ENCODE results near the gene ANKRD28. TPM values are rescaled to one million over a fixed set of nuclear protein-coding genes. Genes with fewer than 3 reads are reported as not detected.

ANKRD28 gene
- total and polyA plus RNA-seq, 2 of the 8 experiments (the other 6 are each of a cell fraction or from before 2014, with no cell fraction given): 39.1 to 61.7 TPM

- no peak overlapping the region for H3K4me3 ChIP-seq (ENCODE audit: extremely low read depth in 1 of 4, insufficient read depth in 2 of 4, low read depth in 3 of 4, low read length in 4 of 4)
- H2BK20ac ChIP-seq (ENCODE audit: low read length): no peak overlapping the region
- no peak overlapping the region for H3K9ac ChIP-seq (replicated peaks in 1 of 4; ENCODE audit: extremely low read depth in 1 of 4, low read depth in 3 of 4, low read length in 3 of 4)
- H3K9me3 ChIP-seq (ENCODE audit: insufficient read depth in 2 of 2, low read depth in 1 of 2, low read length in 1 of 2): no peaks in the 10 kb centered on the region
- H4K5ac ChIP-seq (ENCODE audit: insufficient read length, low read depth, low read length): no peak overlapping the region
- H3K4me2 ChIP-seq (ENCODE audit: insufficient read depth in 1 of 2, low read depth in 2 of 2, low read length in 2 of 2): no peak overlapping the region
- H3K23me2 ChIP-seq (ENCODE audit: low read depth, low read length): no peaks in the 10 kb centered on the region
- no peak overlapping the region for H3K18ac ChIP-seq (ENCODE audit: extremely low read depth, low read length)
- ChIA-PET CTCF (ENCODE audit: partially characterized antibody) (no interaction called here), POLR2A (ENCODE audit: partially characterized antibody) (interaction anchor here (1.4 kb wide), 1 partner anchor 9 kb away, joined by 5 read pairs; no protein-coding TSS in a partner anchor)
- H3K79me2 ChIP-seq (ENCODE audit: control insufficient read depth in 1 of 2, insufficient read depth in 2 of 2, low read length in 2 of 2): no peaks in the 10 kb centered on the region
- FAIRE-seq (no peak), DNase-seq (ENCODE audit: low read depth in 1 of 2, low spot score in 2 of 2) (no peak)
- H2BK120ac ChIP-seq (replicated peaks; ENCODE audit: low read depth, low read length): no peak overlapping the region
- no peak overlapping the region for H3K23ac ChIP-seq (ENCODE audit: insufficient read length)
- H2BK5ac ChIP-seq (ENCODE audit: low read depth, low read length): no peak overlapping the region
- H4K91ac ChIP-seq (replicated peaks; ENCODE audit: insufficient read length, low read length): no peak overlapping the region
- no peak overlapping the region for H3K56ac ChIP-seq (replicated peaks; ENCODE audit: insufficient read length, low read depth, low read length)
- no peak overlapping the region for H4K8ac ChIP-seq (ENCODE audit: extremely low read depth, insufficient read depth, low read length)
- no peak overlapping the region for H2BK15ac ChIP-seq (ENCODE audit: low read length)
- WGBS, 2 experiments (ENCODE audit: extremely low coverage in 1 of 2, insufficient coverage in 1 of 2, insufficient read length in 1 of 2, insufficient replicate concordance in 2 of 2, low coverage in 1 of 2, low lambda C conversion rate in 2 of 2, missing lambda C conversion rate in 1 of 2): 81% methylated on average over 7 of the region's 7 CpGs; no CpG with 5 or more reads in 1 of the 2 experiments
- no peak overlapping the region for H3K27ac ChIP-seq (ENCODE audit: low read depth, low read length)
- no peaks in the 10 kb centered on the region for H3K79me1 ChIP-seq (ENCODE audit: low read depth, low read length)
- H2AFZ ChIP-seq (ENCODE audit: low read length): no peak overlapping the region
- H3K4me1 ChIP-seq (replicated peaks in 1 of 4; ENCODE audit: control insufficient read depth in 3 of 4, insufficient read depth in 4 of 4, low read length in 3 of 4): peaks cover 0 to 8% (median 3%) of the 10 kb centered on the region in 4 experiments; a peak in 3 of 7 replicates
- H3K27me3 ChIP-seq (replicated peaks in 1 of 4; ENCODE audit: control insufficient read depth in 3 of 4, extremely low read depth in 1 of 4, insufficient read depth in 3 of 4, low read length in 3 of 4): no peaks in the 10 kb centered on the region
- H2BK12ac ChIP-seq (ENCODE audit: low read depth, low read length): no peak overlapping the region
- no peak overlapping the region for H3K14ac ChIP-seq (ENCODE audit: insufficient read length)
- H4K20me1 ChIP-seq (replicated peaks in 1 of 2; ENCODE audit: control insufficient read depth in 1 of 2, insufficient read depth in 2 of 2, low read length in 2 of 2): no peaks in the 10 kb centered on the region
- H3K36me3 ChIP-seq (ENCODE audit: control insufficient read depth in 2 of 4, insufficient read depth in 4 of 4, low read length in 3 of 4): no peaks in the 10 kb centered on the region
- H3K4ac ChIP-seq (replicated peaks; ENCODE audit: insufficient read length, low read depth, low read length): no peak overlapping the region
- no peak overlapping the region for H2AK5ac ChIP-seq (ENCODE audit: low read depth, low read length)
- TF ChIP-seq POLR2A (IDR thresholded peaks at IDR 0.05; ENCODE audit: control extremely low read depth in 1 of 2, low read depth in 2 of 2, low read length in 2 of 2) (no peak), SAP30 (IDR thresholded peaks at IDR 0.05; ENCODE audit: insufficient read depth, insufficient replicate concordance, low read length) (no peak), BRCA1 (IDR thresholded peaks at IDR 0.05; ENCODE audit: low read depth, low read length) (no peak), TAF7 (optimal IDR thresholded peaks at IDR 0.05; ENCODE audit: borderline replicate concordance, low read depth, low read length) (no peak), FOSL1 (IDR thresholded peaks at IDR 0.05; ENCODE audit: insufficient read depth, low read depth, low read length) (no peak), MAFK (IDR thresholded peaks at IDR 0.05; ENCODE audit: low read depth, low read length) (no peak), CBX5 (IDR thresholded peaks at IDR 0.05; ENCODE audit: low read depth, low read length) (no peak), SUZ12 (IDR thresholded peaks at IDR 0.05; ENCODE audit: low read length) (no peak), CHD1 (IDR thresholded peaks at IDR 0.05; ENCODE audit: low read depth, low read length) (no peak), RNF2 (IDR thresholded peaks at IDR 0.05; ENCODE audit: borderline replicate concordance, low read depth, low read length, missing control alignments, poor library complexity, severe bottlenecking) (no peak), CHD2 (IDR thresholded peaks at IDR 0.05; ENCODE audit: low read length) (no peak), RXRA (IDR thresholded peaks at IDR 0.05; ENCODE audit: insufficient read depth, low read depth, low read length) (no peak)
Measured at GRCh38 chr3:15660055-15660935, 137.5 kb downstream of the ANKRD28 start.
